Gastrocnemius medialis (tissue), 4 donors: ENCODE measurements around the gene CARD9.

Experiments used
- CTCF ChIP-seq, 5 experiments: fragments of 450-650 bp in 3 of 5; fragments of 200-600 bp in 2 of 5; sonication (generic) in 2 of 5; IDR thresholded peaks in 4 of 5; conservative IDR thresholded peaks in 1 of 5; 1 replicate in 4 of 5; 2 replicates in 1 of 5; pipeline ENCODE4 v1.5.1; 2016 to 2019; ENCODE audit warnings: antibody characterized with exemption in 5 of 5, mild to moderate bottlenecking in 3 of 5, moderate library complexity in 3 of 5
- POLR2A ChIP-seq, 2 donors: fragments of 450-650 bp; IDR thresholded peaks; one replicate each; pipeline ENCODE4 v1.6.1; 2017; ENCODE audit warnings: antibody characterized with exemption in 2 of 2, mild to moderate bottlenecking in 2 of 2, moderate library complexity in 2 of 2

- no peak for TF ChIP-seq CTCF (IDR thresholded peaks at IDR 0.05 in 4 of 5, conservative IDR thresholded peaks at IDR 0.05 in 1 of 5)
- TF ChIP-seq POLR2A (IDR thresholded peaks at IDR 0.05) = no peak
These were observed 40.9 kb downstream of the CARD9 start for GRCh38 chr9:136332482-136332983.
